Endometrial microvascular endothelial cells (primary cell): ENCODE data around the gene PAK6. TPM values are rescaled to one million over a fixed set of nuclear protein-coding genes. Genes with fewer than 3 reads are reported as not detected.

Source experiments
- in situ Hi-C: cut with HindIII; loops from 2 replicates; pipeline ENCODE4 v1.10.0; 2017; ENCODE audit warnings: low sequenced_read_pairs, low pct_unique_long_range_greater_than_20kb; ENCODE audit errors: inconsistent ontology term
- total RNA-seq: library from RNA; depleted of rRNA; stranded (reverse); fragments of >200 nt; gene quantifications from one replicate; pipeline ENCODE4 v1.2.3, GENCODE V29; 2015; ENCODE audit errors: inconsistent ontology term

PAK6 gene
- total RNA-seq, 1 donor from 2014 or later = not detected

GRCh38 chr15:40251486-40252140 is 12.8 kb downstream of the PAK6 start:
- in situ Hi-C loops = no loop called here

- in situ Hi-C loops = no loop called here
These were observed 13.2 kb downstream of the PAK6 start for GRCh38 chr15:40252141-40252437.

GRCh38 chr15:40252438-40253166 is 13.7 kb downstream of the PAK6 start:
- in situ Hi-C loops = no loop called here

- in situ Hi-C loops = no loop called here
These were observed 14.4 kb downstream of the PAK6 start for GRCh38 chr15:40253167-40253790.

- in situ Hi-C loops = no loop called here
These were observed 15.6 kb downstream of the PAK6 start for GRCh38 chr15:40254452-40254851.

GRCh38 chr15:40255033-40255432 is 16.2 kb downstream of the PAK6 start:
- in situ Hi-C loops = no loop called here

GRCh38 chr15:40256638-40257235 is 17.9 kb downstream of the PAK6 start:
- in situ Hi-C loops = no loop called here

GRCh38 chr15:40257656-40258450 is 19.0 kb downstream of the PAK6 start:
- in situ Hi-C loops = no loop called here

- in situ Hi-C loops = no loop called here
These were observed 19.7 kb downstream of the PAK6 start for GRCh38 chr15:40258544-40258943.

GRCh38 chr15:40259021-40259420 is 20.2 kb downstream of the PAK6 start:
- in situ Hi-C loops = no loop called here

- in situ Hi-C loops = no loop called here
These were observed 24.3 kb downstream of the PAK6 start for GRCh38 chr15:40263024-40263754.

- in situ Hi-C loops = no loop called here
These were observed 25.7 kb downstream of the PAK6 start for GRCh38 chr15:40264321-40265153.

GRCh38 chr15:40265355-40265754 is 26.5 kb downstream of the PAK6 start:
- in situ Hi-C loops = no loop called here

GRCh38 chr15:40265875-40266274 is 27.0 kb downstream of the PAK6 start:
- in situ Hi-C loops = no loop called here

- in situ Hi-C loops = no loop called here
These were observed 28.0 kb downstream of the PAK6 start for GRCh38 chr15:40266828-40267304.

GRCh38 chr15:40267670-40268069 is 28.8 kb downstream of the PAK6 start:
- in situ Hi-C loops = no loop called here

- in situ Hi-C loops = no loop called here
These were observed 30.7 kb downstream of the PAK6 start for GRCh38 chr15:40269604-40270003.
